Central memory CD8-positive, alpha-beta T cell (primary cell): ENCODE data around the gene FCGR3A.
"Not testable (repeated sequence)": the region's sequence is repeated elsewhere in the genome, so short reads cannot be mapped to it uniquely, and the experiment has no call there.

Experiments used
- ATAC-seq: fragments of 150-1000 bp; cut with Tn5 transposase; replicated peaks from 2 replicates; pipeline ENCODE4 v1.10.0; 2022; ENCODE audit warnings: mild to moderate bottlenecking, moderate FRiP score, moderate number of reproducible peaks; ENCODE audit not compliant: poor library complexity, severe bottlenecking; ENCODE audit errors: extremely low read depth
- DNase-seq, 2 donors: peaks; one replicate each; pipeline ENCODE4 v3.0.0; 2021; ENCODE audit warnings: low spot score in 2 of 2
- H3K27ac Mint-ChIP-seq: one replicate; pipeline ENCODE4 v1.8.0; 2022; ENCODE audit warnings: low read depth, mild to moderate bottlenecking, moderate library complexity, mixed read lengths
- H3K27me3 Mint-ChIP-seq: one replicate; pipeline ENCODE4 v1.8.0; 2022; ENCODE audit warnings: mixed read lengths
- H3K36me3 Mint-ChIP-seq: one replicate; pipeline ENCODE4 v1.8.0; 2022; ENCODE audit warnings: mild to moderate bottlenecking, moderate library complexity, mixed read lengths; ENCODE audit not compliant: insufficient read depth
- H3K4me1 Mint-ChIP-seq: one replicate; pipeline ENCODE4 v1.8.0; 2022; ENCODE audit warnings: mixed read lengths
- H3K4me3 Mint-ChIP-seq: one replicate; pipeline ENCODE4 v1.8.0; 2022; ENCODE audit warnings: mild to moderate bottlenecking, moderate library complexity, mixed read lengths
- H3K9me3 Mint-ChIP-seq: one replicate; pipeline ENCODE4 v1.8.0; 2022; ENCODE audit warnings: mixed read lengths

FCGR3A gene

DNA sequence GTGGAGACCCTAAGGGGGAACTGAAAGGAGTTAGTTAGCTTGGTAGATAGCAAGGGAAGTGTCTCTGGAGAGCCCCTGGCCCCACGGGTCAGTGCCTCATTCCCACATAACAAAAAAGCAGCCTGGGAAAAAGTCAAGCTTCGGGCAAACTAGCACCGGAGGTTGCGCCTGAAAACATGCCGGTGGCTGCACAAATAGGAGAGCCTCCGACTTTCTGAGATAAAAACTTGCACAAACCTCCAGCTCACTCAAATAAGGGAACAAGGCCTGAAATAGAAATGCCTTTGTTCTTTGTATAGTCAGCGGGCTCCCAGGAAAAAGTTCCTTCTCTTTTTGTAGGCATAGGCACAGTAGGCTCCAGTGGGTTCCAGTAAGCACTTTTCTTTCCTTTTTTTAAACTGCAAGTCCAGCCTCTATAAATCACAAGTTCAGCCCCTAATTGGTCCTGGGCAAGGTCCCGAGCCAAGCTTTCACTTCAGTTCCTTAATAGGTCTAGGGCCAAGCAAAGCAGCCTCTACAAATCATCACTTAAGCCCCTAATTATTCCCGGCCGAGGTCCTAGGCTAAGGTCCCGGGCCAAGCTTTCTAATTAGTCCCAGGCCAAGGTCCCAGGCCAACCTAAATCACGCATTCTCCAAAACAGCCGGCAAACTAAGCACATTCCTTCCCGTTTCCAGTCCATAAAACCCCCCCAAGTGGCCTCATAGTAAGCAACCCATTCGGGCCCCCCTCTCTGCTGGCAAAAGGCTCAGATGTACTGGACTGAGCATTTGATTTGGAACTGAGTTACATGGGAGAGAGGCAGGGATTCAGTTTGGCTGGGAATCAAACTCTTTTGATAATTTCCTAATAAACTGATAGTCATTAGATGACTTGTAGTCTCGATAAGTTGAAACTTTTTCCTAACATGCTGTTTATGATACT, 16.7 kb downstream of the FCGR3A start:
- H3K36me3 Mint-ChIP-seq = peaks cover 19% of the 10 kb centered on the region
- H3K9me3 Mint-ChIP-seq, DNase-seq, H3K27ac Mint-ChIP-seq, ATAC-seq, H3K4me3 Mint-ChIP-seq: not testable (repeated sequence)
- peaks cover 22% of the 10 kb centered on the region for H3K4me1 Mint-ChIP-seq
- H3K27me3 Mint-ChIP-seq = peaks cover 12% of the 10 kb centered on the region

DNA sequence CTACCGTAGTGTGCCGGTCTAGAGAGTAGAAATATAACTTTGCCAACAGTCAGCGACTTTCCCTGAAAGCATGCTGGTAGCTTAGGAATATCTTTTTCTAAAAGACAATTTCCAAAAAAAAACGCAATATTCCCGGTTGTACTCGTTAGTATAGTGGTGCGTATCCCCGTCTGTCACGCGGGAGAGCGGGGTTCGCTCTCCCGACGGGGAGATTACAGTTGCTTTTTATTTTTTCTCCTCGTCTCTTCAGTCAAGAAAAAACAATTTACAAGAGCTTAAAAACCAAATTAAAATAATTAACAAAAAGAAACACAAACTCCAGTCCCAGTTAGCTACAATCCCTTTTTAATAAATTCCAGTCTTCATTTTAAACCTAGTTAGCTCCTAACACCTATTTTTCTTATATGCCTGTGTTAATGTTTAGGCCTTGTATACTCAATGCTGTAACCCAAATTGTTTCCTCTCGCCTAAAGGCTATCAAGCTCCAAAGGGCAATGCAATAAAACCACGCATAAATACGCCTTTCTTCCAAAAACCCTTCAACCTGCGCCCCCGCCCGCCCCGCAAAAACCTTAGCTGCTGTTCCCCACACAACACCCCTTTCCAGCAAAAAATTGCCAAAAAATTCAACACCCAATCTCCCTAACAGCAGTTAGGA, 17.5 kb downstream of the FCGR3A start:
- Mint-ChIP-seq H3K27me3 (peaks cover 12% of the 10 kb centered on the region), H3K36me3 (peaks cover 19% of the 10 kb centered on the region), H3K4me1 (peaks cover 22% of the 10 kb centered on the region), H3K9me3 (no peaks in the 10 kb centered on the region), H3K4me3 (no peak overlapping the region), H3K27ac (no peak overlapping the region)
- no peak for DNase-seq
- ATAC-seq = no peak

DNA sequence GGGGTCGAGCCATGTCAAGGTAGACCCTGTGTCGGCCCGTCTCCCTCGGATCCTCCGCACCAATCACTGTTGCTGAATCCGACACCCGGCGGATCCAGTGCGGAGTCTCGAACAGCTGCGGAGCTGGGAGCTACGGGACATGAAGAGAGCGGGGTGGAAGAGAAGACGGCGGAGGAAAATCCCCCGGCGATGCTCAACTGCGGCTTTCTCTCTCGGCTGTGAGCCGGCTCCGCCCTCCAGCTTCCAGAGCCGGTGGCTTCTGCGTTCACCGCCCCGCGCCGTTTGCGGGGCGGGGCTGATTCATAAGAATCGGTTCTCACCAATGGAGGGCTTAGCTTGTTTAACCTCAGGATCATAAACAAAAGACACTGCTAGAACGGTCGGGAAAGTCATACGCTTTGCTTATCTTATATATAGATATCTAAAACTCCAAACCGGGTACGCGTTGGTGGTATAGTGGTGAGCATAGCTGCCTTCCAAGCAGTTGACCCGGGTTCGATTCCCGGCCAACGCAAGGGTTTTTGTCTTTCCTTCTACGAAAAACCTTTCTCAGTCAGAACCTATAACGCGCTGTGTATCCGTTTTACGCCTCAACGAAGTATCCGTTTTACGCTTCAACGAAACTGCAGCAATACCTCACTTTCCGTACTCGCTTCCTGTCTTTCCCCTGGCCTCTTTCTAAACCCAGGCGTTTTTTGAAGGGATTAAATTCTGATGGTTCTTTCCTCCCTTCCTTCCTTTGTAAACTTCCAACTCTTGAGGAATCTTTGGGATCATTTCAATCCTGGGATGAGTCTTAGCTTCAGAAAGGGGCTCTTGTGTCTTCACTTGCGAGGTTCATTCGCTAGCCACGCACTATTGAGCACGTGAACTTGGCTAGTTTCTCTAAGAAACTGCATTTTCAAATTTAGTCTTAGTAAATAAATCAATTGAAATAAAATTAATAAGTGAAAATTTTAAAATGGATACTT, 18.7 kb downstream of the FCGR3A start:
- Mint-ChIP-seq H3K27me3 (peaks cover 12% of the 10 kb centered on the region), H3K4me3 (peak overlapping the region; percentile 93), H3K4me1 (peaks cover 22% of the 10 kb centered on the region), H3K36me3 (peaks cover 19% of the 10 kb centered on the region), H3K27ac (peak overlapping the region; percentile 100)
- ATAC-seq (peak; percentile 84), DNase-seq (peak; percentile 87 to 95)
- not testable (repeated sequence) for H3K9me3 Mint-ChIP-seq

DNA sequence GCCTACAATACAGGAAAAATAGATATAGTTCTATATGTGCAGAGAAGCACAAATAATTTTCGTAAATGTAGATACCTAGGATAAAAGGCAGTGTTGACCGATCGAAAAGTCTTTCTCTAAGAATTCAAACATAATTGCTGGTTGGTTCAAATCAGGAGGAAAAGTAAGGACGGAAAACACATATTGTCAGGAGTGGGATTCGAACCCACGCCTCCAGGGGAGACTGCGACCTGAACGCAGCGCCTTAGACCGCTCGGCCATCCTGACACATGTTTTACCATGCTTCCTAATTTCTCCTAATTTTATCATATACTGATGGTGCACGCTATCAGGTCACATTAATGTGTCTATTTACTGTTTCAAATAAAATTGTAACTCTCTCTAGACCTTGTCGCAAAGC, 19.5 kb downstream of the FCGR3A start:
- DNase-seq (peak; percentile 42 to 64), ATAC-seq (peak; percentile 62)
- H3K4me3 Mint-ChIP-seq = peak overlapping the region; percentile 93
- H3K27me3 Mint-ChIP-seq = peaks cover 12% of the 10 kb centered on the region
- H3K4me1 Mint-ChIP-seq = peaks cover 22% of the 10 kb centered on the region
- peak overlapping the region; percentile 100 for H3K27ac Mint-ChIP-seq
- peaks cover 19% of the 10 kb centered on the region for H3K36me3 Mint-ChIP-seq
- not testable (repeated sequence) for H3K9me3 Mint-ChIP-seq

DNA sequence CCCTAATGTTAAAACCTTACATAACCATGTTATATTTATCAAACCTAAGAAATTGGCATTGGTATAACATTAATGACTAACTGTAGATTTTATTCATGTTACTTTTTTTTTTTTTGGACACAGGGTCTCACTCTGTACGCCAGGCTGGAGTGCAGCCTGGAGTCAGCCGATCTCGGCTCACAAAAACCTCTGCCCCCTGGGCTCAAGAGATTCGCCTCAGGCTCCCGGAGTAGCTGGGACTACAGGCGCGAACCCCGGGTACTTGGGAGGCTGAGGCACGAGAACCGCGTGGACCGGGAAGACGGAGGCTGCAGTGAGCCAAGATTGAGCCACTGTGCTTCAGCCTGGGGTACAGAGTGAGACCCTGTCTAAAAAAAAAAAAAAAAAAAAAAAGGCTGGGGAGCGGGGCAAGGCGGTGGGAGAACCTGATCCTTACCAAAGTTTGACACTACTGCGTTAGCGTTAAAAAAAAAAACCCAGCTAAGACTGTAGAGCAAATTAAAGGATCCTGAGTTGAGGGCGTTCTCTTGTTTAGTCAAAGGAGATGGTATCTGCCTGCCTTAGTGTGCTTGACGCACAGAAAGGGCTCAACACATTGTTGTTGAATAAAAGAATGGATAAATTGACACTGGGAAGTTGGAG, 20.0 kb downstream of the FCGR3A start:
- H3K36me3 Mint-ChIP-seq = peaks cover 19% of the 10 kb centered on the region
- H3K27ac Mint-ChIP-seq = peak overlapping the region; percentile 100
- H3K9me3 Mint-ChIP-seq, DNase-seq, ATAC-seq: not testable (repeated sequence)
- H3K27me3 Mint-ChIP-seq = peaks cover 12% of the 10 kb centered on the region
- H3K4me1 Mint-ChIP-seq = peaks cover 22% of the 10 kb centered on the region
- peak overlapping the region; percentile 93 for H3K4me3 Mint-ChIP-seq

DNA sequence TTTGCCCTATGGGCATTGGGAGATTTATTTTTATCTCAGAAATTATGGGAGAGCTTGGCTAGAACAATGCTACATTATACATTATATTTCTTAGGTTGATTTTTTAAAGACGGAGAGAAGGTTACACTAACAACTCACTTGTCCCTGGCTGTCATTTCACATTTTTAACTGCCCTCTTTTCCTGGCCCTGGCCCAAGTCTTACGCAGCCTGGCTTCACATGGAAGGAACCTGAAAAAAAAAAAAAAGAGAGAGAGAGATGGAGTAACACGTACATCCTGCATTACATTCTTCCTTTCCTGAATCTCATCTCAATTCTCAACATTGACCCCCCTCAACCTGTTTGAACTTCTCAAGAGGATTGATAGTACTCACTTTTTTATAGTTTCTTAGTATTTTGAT, 21.1 kb downstream of the FCGR3A start:
- not testable (repeated sequence) for DNase-seq, H3K27ac Mint-ChIP-seq, ATAC-seq, H3K9me3 Mint-ChIP-seq, H3K4me3 Mint-ChIP-seq
- peaks cover 17% of the 10 kb centered on the region for H3K27me3 Mint-ChIP-seq
- H3K36me3 Mint-ChIP-seq = peaks cover 28% of the 10 kb centered on the region
- peaks cover 27% of the 10 kb centered on the region for H3K4me1 Mint-ChIP-seq

DNA sequence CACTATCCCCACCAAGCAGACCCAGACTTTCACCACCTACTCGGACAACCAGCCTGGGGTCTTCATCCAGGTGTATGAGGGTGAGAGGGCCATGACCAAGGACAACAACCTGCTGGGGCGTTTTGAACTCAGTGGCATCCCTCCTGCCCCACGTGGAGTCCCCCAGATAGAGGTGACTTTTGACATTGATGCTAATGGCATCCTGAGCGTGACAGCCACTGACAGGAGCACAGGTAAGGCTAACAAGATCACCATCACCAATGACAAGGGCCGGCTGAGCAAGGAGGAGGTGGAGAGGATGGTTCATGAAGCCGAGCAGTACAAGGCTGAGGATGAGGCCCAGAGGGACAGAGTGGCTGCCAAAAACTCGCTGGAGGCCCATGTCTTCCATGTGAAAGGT, 23.7 kb downstream of the FCGR3A start:
- not testable (repeated sequence) for H3K27ac Mint-ChIP-seq, H3K9me3 Mint-ChIP-seq, H3K4me3 Mint-ChIP-seq, DNase-seq, ATAC-seq
- H3K27me3 Mint-ChIP-seq = peaks cover 16% of the 10 kb centered on the region
- peaks cover 18% of the 10 kb centered on the region for H3K4me1 Mint-ChIP-seq
- H3K36me3 Mint-ChIP-seq = peaks cover 37% of the 10 kb centered on the region

DNA sequence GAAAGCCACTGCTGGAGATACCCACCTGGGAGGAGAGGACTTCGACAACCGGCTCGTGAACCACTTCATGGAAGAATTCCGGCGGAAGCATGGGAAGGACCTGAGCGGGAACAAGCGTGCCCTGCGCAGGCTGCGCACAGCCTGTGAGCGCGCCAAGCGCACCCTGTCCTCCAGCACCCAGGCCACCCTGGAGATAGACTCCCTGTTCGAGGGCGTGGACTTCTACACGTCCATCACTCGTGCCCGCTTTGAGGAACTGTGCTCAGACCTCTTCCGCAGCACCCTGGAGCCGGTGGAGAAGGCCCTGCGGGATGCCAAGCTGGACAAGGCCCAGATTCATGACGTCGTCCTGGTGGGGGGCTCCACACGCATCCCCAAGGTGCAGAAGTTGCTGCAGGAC, 24.3 kb downstream of the FCGR3A start:
- not testable (repeated sequence) for H3K27ac Mint-ChIP-seq, ATAC-seq, DNase-seq, H3K9me3 Mint-ChIP-seq
- peaks cover 10% of the 10 kb centered on the region for H3K27me3 Mint-ChIP-seq
- peaks cover 31% of the 10 kb centered on the region for H3K36me3 Mint-ChIP-seq
- peak overlapping the region; percentile 82 for H3K4me3 Mint-ChIP-seq
- peaks cover 13% of the 10 kb centered on the region for H3K4me1 Mint-ChIP-seq

DNA sequence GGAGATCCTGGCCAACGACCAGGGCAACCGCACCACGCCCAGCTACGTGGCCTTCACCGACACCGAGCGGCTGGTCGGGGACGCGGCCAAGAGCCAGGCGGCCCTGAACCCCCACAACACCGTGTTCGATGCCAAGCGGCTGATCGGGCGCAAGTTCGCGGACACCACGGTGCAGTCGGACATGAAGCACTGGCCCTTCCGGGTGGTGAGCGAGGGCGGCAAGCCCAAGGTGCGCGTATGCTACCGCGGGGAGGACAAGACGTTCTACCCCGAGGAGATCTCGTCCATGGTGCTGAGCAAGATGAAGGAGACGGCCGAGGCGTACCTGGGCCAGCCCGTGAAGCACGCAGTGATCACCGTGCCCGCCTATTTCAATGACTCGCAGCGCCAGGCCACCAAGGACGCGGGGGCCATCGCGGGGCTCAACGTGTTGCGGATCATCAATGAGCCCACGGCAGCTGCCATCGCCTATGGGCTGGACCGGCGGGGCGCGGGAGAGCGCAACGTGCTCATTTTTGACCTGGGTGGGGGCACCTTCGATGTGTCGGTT, 24.8 kb downstream of the FCGR3A start:
- Mint-ChIP-seq H3K36me3 (peaks cover 26% of the 10 kb centered on the region), H3K4me3 (peak overlapping the region; percentile 82)
- H3K27ac Mint-ChIP-seq, H3K9me3 Mint-ChIP-seq, DNase-seq, H3K4me1 Mint-ChIP-seq, H3K27me3 Mint-ChIP-seq: not testable (repeated sequence)
- peak; percentile 29 for ATAC-seq

DNA sequence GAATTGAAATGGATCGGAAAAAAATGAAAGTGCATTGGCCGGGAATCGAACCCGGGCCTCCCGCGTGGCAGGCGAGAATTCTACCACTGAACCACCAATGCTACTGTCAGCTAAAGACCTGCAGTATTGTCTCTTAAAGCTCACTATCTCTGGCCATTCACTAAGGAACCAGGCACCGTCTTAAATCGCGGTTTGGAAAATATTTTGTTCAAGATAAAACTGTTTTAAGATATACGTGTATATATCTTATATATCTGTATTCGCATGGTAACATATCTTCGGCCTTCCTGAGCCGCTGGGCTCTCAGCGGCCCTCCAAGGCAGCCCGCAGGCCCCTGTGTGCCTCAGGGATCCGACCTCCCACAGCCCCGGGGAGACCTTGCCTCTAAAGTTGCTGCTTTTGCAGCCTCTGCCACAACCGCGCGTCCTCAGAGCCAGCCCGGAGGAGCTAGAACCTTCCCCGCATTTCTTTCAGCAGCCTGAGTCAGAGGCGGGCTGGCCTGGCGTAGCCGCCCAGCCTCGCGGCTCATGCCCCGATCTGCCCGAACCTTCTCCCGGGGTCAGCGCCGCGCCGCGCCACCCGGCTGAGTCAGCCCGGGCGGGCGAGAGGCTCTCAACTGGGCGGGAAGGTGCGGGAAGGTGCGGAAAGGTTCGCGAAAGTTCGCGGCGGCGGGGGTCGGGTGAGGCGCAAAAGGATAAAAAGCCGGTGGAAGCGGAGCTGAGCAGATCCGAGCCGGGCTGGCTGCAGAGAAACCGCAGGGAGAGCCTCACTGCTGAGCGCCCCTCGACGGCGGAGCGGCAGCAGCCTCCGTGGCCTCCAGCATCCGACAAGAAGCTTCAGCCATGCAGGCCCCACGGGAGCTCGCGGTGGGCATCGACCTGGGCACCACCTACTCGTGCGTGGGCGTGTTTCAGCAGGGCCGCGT, 25.5 kb downstream of the FCGR3A start, which contains the start of gene HSPA6:
HSPA6 (plus strand) TSS at position 724 of the 925 bp plus-strand sequence; CDS start at position 843, 119 bp downstream.
- H3K27me3 Mint-ChIP-seq, H3K4me1 Mint-ChIP-seq, H3K9me3 Mint-ChIP-seq: not testable (repeated sequence)
- DNase-seq = peak; percentile 75 to 77
- Mint-ChIP-seq H3K4me3 (peak within 1 kb of the TSS; percentile 82), H3K27ac (peak within 1 kb of the TSS; percentile 99), H3K36me3 (peaks cover 22% of the 10 kb centered on the region)
- peak; percentile 71 for ATAC-seq
